Chondrocyte (in vitro differentiated cells): ENCODE data around the gene RARA. TPM values are rescaled to one million over a fixed set of nuclear protein-coding genes. Genes with fewer than 3 reads are reported as not detected.
A peak's percentile ranks its signal among the peaks of the same experiment; 100 is the strongest.

Source experiments
- DNase-seq: peaks from one replicate; pipeline ENCODE4 v3.0.0; 2021; ENCODE audit warnings: mixed read lengths, low spot score
- H3K27ac Mint-ChIP-seq: one replicate; pipeline ENCODE4 v1.8.0; 2021; ENCODE audit warnings: mild to moderate bottlenecking, moderate library complexity, mixed read lengths; ENCODE audit not compliant: unreplicated experiment
- H3K27me3 Mint-ChIP-seq: 2 replicates; pipeline ENCODE4 v1.8.0; 2021; ENCODE audit warnings: low read depth, mixed read lengths
- H3K36me3 Mint-ChIP-seq: 2 replicates; pipeline ENCODE4 v1.8.0; 2021; ENCODE audit warnings: low read depth, mixed read lengths
- H3K4me1 Mint-ChIP-seq: 2 replicates; pipeline ENCODE4 v1.8.0; 2021; ENCODE audit warnings: low read depth, mild to moderate bottlenecking, mixed read lengths
- H3K4me3 Mint-ChIP-seq: one replicate; pipeline ENCODE4 v1.8.0; 2021; ENCODE audit warnings: mild to moderate bottlenecking, moderate library complexity, mixed read lengths; ENCODE audit not compliant: unreplicated experiment
- H3K9me3 Mint-ChIP-seq: 2 replicates; pipeline ENCODE4 v1.8.0; 2021; ENCODE audit warnings: low read depth, mixed read lengths
- CTCF ChIP-seq: fragments of 200-600 bp; sonication (generic); IDR thresholded peaks from 2 replicates; pipeline ENCODE4 v1.5.0; 2021; ENCODE audit warnings: antibody characterized with exemption, mild to moderate bottlenecking, moderate library complexity
- total RNA-seq: library from RNA; stranded (reverse); gene quantifications from 3 replicates; pipeline ENCODE4 v1.2.1, GENCODE V29; 2021

The RARA gene
- total RNA-seq, 1 donor from 2014 or later = 59.2 TPM

- H3K9me3 Mint-ChIP-seq = no peaks in the 10 kb centered on the region
- H3K36me3 Mint-ChIP-seq = no peaks in the 10 kb centered on the region
- H3K4me3 Mint-ChIP-seq = no peak overlapping the region
- no peaks in the 10 kb centered on the region for H3K27me3 Mint-ChIP-seq
- peaks cover 86% of the 10 kb centered on the region for H3K4me1 Mint-ChIP-seq
- H3K27ac Mint-ChIP-seq = peak overlapping the region; percentile 49
- peak; percentile 60 for DNase-seq
- no peak for TF ChIP-seq CTCF
Measured at GRCh38 chr17:40325156-40326013, 16.4 kb downstream of the RARA start.

DNA sequence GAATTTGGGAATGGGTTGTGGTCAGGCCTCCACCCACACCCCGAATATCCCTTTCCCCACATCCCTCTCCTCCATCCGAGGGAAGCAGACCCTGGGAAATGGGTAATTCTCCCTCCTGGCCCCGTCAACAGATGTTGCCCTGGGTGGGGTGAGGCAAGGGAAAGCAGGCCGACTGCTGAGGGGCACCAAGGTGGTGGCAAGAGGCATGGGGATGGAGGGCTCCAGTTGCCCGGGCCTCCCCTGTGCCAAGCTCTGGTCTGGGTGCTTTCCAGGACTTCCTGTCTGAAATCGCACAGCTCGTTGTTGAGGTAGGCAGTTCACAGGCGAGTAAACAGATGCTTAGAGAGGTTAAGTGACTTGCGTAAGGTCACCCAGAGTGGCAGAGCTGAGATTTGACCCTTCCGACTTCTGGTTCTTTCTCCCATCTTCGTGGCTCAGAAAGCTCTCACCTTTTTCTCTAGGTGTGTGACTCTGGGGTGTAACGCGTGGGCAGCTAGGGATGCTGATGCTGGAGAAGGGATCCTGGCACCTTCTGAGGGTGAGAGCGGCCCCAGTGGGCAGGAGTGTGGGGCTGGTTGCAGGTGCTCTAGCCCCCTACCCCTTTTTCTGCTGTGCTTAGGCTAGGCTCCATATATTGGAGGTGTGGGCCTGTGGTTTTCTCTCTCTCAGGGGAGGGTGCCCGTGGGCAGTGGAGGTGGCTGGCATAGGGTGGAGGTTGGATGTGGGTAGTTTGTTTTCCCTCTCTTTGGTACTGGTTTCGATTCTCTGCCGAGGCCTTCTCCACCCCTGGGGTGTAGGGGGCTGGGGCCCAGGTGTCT lies 17.2 kb downstream of the RARA start:
- Mint-ChIP-seq H3K27ac (peak overlapping the region; percentile 68), H3K4me1 (peaks cover 86% of the 10 kb centered on the region), H3K9me3 (no peaks in the 10 kb centered on the region), H3K27me3 (no peaks in the 10 kb centered on the region), H3K36me3 (peaks cover 1% of the 10 kb centered on the region), H3K4me3 (peak overlapping the region; percentile 12)
- DNase-seq = no peak
- no peak for TF ChIP-seq CTCF

DNA sequence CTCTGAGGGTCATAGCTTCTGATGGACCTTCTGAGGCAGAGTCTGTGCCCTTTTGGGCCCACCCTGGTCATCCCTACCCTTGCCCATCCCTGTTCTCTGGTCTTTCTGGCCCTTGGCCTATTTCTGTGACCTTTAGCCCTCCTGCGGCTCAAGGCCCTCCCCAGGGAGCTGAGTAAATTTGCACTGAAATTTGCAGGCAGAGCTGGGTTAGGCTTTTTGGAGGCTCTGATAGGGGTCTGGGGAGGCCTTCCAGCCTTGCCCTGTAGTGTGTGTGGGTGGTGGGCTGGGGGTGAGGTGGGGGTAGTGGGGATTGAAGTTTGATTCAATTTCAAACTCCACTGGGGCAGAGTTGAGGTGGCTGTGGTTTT lies 17.8 kb downstream of the RARA start:
- no peaks in the 10 kb centered on the region for H3K27me3 Mint-ChIP-seq
- no peak overlapping the region for H3K27ac Mint-ChIP-seq
- no peaks in the 10 kb centered on the region for H3K9me3 Mint-ChIP-seq
- no peak for DNase-seq
- H3K36me3 Mint-ChIP-seq = peaks cover 4% of the 10 kb centered on the region
- H3K4me1 Mint-ChIP-seq = peaks cover 86% of the 10 kb centered on the region
- no peak overlapping the region for H3K4me3 Mint-ChIP-seq
- TF ChIP-seq CTCF = no peak

DNA sequence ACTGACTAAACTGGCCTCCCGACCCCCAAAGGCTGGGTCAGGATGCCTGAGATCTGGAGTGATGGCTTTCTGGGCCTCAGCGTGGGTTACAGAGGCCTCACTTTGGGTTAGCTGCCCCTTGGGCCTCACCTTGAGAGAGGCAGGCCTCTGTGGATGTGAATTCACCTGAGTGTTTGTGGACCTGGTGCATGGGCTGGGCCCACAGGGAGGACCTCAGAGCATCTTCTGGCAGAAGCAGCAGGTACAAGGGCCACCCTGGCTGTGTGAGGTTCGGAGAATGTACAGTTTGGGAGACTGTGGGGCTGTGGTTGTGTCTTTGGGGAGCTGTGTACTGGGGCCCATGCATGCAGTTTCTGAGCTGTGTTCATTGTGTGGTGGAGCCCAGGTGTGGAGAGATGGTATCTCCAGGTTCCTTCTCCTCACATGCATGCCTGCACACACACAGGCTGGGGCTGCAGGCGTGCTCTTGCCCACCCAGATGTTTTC lies 18.3 kb downstream of the RARA start:
- no peaks in the 10 kb centered on the region for H3K9me3 Mint-ChIP-seq
- no peak overlapping the region for H3K4me3 Mint-ChIP-seq
- no peaks in the 10 kb centered on the region for H3K27me3 Mint-ChIP-seq
- no peak for DNase-seq
- H3K4me1 Mint-ChIP-seq = peaks cover 86% of the 10 kb centered on the region
- no peak for TF ChIP-seq CTCF
- H3K27ac Mint-ChIP-seq = peak overlapping the region; percentile 36
- peaks cover 4% of the 10 kb centered on the region for H3K36me3 Mint-ChIP-seq

DNA sequence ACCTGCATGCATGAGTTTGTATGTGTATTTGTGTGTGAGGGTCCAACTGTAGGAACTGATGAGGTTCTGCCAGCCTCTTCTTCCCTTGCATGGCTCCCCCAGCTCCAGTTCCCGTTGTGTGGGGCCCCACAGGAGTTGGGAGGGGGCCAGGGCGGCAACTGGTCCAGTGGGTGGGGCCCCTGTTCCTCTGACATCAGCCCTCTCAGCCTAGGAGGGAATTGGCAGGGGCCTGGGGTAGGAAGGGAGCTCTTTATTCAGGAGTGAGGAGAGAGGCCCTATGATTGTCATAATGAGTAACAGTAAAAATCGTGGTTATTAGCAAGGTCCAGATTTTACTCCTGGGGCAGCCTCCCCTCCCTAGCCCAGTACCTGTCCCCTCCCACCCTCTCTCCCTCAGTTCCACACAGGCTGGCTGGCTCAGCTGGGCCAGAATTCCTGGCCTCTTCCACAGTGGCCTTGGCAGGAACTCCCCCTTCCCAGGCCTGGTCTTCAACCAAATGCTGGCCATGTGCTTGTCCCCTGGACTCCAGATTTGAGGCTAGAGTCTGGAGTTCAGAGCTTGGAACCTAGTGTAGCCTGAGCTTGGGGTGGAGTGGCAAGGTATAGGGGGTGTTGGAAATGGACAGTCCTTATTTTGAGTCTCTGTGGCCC lies 18.9 kb downstream of the RARA start:
- no peak for TF ChIP-seq CTCF
- H3K4me1 Mint-ChIP-seq = peaks cover 86% of the 10 kb centered on the region
- peaks cover 4% of the 10 kb centered on the region for H3K36me3 Mint-ChIP-seq
- H3K27me3 Mint-ChIP-seq = no peaks in the 10 kb centered on the region
- peak overlapping the region; percentile 17 for H3K27ac Mint-ChIP-seq
- H3K4me3 Mint-ChIP-seq = no peak overlapping the region
- H3K9me3 Mint-ChIP-seq = no peaks in the 10 kb centered on the region
- DNase-seq = no peak
